Left hindlimb (tissue), 1 donor: ENCODE data around the gene MYLK4.
A peak's percentile ranks its signal among the peaks of the same experiment; 100 is the strongest.

Experiments
- DNase-seq: peaks from one replicate; pipeline ENCODE4 v3.0.0-alpha.2; 2018

Gene MYLK4

GRCh38 chr6:2754911-2755310 is 4.2 kb upstream of the MYLK4 start:
- no peak for DNase-seq

DNA sequence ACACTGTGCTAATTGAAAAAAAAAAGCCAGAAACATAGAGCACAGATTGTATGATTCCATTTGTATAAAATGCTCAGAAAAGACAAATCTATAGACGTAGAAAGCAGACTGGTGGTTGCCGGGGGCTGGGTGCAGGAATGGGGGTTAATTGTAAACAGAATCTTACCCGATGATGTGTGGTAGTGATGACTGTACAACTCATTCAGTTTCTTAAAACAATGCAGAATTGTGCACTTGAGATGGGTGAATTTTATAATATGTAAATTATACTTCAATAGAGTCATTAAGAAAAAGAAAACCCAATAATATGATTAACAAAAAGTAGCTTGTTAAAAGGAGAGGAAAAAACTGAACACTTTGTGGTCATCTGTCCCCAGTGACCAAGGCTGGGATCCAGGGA is 3.7 kb upstream of the MYLK4 start:
- no peak for DNase-seq

DNA sequence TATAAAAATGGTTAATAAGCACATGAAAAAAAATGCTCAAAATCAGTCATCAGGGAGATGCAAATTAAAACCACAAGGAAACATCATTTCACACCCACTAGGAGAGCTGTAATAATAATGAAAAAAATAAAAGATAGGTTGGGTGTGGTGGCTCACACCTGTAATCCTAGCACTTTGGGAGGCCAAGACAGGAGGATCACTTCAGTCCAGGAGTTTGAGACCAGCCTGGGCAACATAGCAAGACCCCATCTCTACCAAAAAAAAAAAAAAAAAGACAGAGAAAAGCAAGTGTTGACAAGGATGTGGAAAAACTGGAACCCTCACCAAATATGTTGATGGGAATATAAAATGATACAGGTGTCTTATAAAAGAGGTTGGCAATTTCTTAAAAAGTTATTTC is 3.0 kb upstream of the MYLK4 start:
- DNase-seq = no peak

DNA sequence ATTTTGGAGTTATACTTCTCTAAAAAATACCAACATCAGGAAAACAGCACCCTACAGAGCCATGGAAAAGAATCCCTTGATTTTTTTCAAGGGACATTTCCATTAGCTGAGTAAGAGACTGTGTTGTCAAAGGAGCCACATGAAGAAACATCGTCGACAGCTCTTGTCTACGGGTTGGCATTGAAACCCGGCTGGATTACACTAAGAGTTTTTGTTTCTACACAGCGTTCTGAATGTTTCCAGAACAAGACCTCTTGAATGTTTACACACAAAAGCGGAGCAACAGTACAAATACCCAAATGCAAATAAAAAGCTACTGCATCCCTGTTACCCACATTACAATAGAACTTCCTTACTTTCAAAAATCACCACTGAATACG is 2.4 kb upstream of the MYLK4 start:
- no peak for DNase-seq

GRCh38 chr6:2752477-2753109 is 1.9 kb upstream of the MYLK4 start:
- no peak for DNase-seq

GRCh38 chr6:2751871-2752270 is 1.1 kb upstream of the MYLK4 start:
- DNase-seq = no peak

DNA sequence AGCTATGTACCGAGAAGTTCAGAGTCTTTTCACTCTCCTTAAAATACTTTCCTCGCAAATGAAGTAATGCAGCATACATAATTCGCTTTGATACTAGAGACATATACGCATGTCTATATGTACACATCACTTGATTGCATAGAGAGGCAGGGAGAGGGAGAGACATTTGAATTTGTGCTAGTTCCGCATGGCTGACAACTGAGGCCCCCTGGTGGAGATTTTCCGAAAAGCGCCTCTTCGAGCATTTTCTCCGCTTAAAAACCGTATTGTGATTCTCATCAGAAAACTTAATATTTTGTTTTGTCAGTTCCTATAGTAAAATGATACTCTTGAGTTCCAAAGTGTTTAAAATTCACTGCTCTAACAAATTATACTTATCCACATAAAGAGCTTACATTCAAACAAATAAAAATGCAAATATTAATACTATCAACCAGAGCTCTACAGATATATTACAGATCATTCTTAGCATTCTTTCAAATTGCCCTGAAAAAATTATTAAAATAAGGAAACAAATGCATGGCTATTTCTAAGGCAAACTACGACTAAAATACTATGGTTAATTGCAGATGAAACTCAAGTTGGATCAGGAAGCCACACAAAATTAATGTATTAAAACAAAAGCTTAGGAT is 637 bp downstream of the MYLK4 start:
- peak; percentile 77 for DNase-seq

GRCh38 chr6:2748183-2748582 is 2.5 kb downstream of the MYLK4 start:
- DNase-seq = no peak

DNA sequence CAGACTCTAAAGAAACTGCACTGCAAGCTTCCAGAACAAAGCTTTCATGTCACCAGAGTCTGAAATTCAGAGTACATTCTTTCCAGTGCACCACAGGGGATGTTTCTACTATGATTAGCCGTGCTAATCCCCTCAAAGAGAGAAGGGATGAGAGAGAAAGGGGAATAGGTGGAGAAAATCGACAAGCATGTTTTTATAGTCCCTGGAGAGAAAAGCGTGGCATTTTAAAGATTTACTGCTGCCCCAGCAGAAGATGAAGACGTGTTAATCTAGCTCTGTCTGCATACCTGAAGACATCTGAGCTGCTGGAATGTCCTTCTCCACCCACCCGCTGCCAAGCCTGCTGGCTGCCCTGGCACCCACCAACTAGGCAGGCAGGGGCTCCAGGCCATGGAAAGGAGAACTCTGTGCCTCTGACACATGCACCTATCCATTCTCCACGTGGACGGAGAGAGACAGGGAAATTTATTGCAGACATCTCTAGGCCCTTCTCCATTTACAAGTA is 4.1 kb downstream of the MYLK4 start:
- no peak for DNase-seq

- no peak for DNase-seq
These were observed 5.5 kb downstream of the MYLK4 start for GRCh38 chr6:2745246-2745645.

GRCh38 chr6:2744778-2745177 is 5.9 kb downstream of the MYLK4 start:
- no peak for DNase-seq

- no peak for DNase-seq
These were observed 6.4 kb downstream of the MYLK4 start for GRCh38 chr6:2744209-2744771.

- no peak for DNase-seq
These were observed 7.2 kb downstream of the MYLK4 start for GRCh38 chr6:2743280-2744208.

GRCh38 chr6:2741756-2742155 is 9.0 kb downstream of the MYLK4 start:
- no peak for DNase-seq

DNA sequence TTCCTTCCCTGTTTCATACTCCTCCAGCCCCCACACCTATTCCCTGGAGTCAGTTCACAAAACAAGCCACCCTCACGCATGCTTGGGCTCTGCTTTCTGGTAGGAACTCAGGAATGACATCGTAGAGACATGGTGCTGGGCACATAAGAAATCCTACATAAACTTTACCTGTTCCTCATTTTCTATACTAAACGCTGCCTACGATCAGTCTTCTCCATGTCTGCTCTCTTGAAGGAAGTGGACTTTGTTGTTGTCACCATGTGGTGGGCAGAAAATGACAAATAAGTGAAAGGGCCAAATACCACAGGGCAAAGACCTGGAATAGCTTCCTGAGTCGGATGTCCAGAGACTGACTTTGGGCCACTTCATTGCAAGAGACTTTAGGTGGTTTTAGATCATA is 10.1 kb downstream of the MYLK4 start:
- DNase-seq = no peak

DNA sequence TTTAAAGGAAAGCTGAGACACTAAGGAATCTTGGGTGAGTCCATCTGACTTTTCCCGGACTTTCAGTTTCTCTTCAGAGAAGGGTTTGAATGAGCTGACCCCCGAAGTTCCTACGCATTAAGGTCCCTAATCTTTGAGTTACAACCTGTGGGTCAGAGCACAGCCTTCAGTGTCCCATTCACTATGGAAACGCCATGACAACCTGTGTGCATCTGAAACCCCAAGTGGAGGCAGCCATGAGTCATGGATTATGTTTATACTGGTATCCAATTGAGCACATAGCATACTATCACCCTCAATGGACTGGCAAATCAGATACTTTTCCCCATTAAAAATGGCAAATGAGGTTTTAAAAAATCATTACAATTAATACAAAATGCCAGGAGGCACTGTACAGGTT is 11.4 kb downstream of the MYLK4 start:
- no peak for DNase-seq

- DNase-seq = peak; percentile 61
These were observed 12.2 kb downstream of the MYLK4 start for GRCh38 chr6:2738373-2738979.

DNA sequence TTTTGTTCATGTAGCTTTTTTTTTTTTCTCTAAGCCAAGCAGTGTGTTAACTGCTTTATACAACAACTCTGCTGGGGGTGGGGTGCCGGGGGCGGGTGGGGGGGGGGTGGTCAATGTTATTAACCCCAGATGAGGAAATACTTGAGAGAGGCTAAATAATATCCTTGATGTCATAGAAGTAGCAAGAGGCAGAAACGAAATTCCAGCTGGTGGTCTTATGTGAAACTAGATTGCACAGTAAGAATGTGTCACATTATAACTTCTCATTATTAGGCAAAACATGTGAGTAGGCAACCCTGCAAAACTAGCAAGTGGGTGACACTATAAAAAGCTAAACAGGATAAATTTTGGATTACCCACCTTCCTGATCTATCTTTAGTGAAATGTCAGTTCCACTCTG is 12.8 kb downstream of the MYLK4 start:
- DNase-seq = no peak

DNA sequence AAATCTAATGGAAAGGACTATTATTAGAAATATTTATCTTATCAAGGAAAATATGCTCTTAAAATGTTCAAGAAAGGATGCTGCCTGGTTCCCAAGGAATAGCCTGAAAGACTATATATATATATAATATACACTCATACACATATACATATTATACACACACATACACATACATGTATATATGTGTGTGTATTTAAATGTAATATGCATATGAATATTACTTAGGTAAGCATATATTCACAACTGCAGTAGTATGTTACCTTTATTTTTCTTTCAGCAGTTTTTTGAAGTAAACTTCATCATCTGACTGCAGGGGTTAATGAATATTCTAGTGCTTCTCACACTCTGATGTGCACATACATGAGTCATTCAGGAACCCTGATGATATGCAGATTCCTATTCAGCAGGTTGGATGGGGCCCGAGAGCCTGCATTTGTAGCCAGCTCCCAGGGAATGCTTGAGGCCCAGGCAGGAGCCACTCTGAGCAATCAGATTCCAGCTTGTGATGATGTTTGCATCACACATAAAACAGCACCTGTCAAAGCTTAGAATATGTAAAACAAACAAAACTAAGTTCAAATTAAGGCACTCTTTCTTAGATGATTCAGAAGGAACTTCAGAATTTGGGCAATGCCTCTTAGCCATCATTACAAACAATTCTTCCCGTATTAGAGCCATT is 16.1 kb downstream of the MYLK4 start:
- DNase-seq = no peak

DNA sequence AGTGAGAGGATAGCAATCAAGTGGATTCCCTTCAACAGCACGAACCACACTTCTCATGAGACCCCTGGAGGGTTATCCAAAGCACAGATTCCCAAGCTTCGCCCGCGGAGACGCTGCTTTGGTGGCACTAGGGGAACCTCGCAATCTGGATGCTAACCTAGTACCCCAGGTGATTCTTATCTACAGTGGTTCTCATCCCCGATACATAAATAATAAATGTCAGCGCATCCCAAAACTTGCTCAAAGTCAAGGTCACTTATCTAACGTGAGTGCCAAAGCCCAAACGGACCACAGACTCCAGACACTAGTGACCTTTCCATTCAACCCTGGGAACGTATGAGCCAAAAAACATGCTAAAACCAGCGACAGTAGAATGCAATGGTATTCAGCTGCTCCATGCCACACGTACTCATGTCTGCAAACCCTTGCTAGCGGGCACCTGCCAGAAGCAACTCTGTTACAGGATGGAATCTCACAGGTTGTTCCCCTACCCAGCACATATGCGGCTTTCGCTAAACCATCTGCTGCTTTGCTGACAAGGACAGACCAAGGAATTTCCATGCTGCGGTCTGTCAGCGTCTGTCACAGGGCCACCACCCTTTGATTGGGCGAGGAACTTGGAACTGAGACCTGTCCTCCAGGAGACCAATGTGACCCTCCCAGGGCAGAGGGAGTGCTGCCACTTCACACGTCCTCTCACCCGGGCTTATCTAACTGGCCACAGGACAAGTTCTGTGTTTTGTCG is 16.8 kb downstream of the MYLK4 start:
- DNase-seq = no peak

GRCh38 chr6:2733324-2733723 is 17.4 kb downstream of the MYLK4 start:
- DNase-seq = no peak
